EH (cell line): Measurements from ENCODE around the gene RNASE4.

Experiments
- DNase-seq: peaks from one replicate; pipeline ENCODE4 v3.0.0-alpha.2; 2015; ENCODE audit warnings: low read depth

The RNASE4 gene

DNA sequence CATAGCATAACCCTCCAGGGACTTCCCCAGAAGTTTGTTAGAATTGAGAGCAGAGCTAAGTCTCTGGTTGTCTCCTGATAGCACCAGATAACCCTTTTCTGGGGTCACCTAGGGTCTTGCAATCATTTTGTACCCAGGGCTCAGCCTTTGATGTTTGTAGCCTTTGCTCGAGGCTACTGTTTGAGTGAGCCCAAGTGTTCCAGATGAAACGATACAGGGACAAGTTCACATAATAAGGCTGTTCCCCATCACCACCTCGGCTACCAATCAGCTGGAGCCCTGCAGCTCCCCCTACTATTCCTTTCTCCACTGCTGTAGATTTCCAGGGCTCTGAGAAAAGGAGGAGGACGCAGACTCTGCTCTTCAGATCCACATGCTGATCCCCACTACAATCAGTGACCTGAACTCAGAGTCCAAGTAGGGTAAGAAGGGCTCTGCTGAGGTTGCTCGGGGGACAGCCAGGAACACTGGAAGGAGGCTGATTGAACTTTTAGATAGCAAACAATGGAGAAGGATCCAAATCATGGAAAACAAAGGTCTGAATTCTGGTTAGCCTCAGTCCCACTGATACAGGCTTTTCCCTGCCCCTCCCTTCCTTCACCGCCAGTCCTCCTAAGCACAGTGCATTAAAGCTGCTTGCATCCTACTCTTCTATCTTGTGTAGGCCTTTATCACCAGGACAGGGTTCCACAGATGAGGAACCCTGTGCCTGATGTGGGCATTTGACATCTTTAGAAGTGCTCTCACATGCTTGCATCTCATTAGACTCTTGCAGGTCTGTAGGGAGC, 61.4 kb downstream of the RNASE4 start, which contains the start of gene EDDM3A:
Gene EDDM3A, plus strand, starts transcription at position 317 of the 788 bp plus-strand sequence. CDS start 1,694 bp downstream, outside the sequence.
- DNase-seq: no peak

DNA sequence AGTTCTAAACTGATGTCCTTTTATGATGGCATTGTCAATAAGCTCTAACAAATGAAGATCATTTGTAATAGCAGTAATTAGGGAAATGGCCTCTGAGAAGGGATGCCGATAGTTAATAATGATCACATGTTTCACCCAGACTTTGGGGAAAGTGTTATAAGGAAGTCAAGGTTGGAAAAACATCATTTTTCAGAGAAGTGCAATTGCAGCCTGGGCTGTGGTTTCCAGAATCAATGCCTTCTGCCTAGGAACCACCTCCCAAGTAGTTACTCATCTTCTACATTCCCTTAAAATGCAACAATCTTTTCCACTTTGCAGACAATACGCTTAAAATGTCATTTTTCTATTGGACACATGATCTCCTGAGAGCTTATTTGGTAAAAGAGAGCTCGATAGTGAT, 62.2 kb downstream of the RNASE4 start:
- DNase-seq: no peak

DNA sequence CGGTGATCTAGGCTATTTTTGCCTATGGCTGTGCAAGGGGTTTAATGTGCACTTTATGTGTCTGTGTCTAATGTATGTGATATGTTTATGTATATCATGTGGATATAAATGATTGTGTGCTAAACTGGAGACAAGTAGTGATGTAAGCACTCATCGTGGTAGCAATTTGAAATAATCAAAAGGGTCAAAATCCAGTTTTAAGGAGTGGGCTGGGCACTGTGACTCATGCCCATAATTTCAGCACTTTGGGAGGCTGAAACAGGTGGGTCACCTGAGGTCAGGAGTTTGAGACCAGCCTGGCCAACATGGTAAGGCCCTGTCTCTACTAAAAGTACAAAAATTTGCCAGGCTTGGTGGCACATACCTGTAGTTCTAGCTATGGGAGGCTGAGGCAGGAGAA, 64.1 kb downstream of the RNASE4 start:
- DNase-seq: no peak

DNA sequence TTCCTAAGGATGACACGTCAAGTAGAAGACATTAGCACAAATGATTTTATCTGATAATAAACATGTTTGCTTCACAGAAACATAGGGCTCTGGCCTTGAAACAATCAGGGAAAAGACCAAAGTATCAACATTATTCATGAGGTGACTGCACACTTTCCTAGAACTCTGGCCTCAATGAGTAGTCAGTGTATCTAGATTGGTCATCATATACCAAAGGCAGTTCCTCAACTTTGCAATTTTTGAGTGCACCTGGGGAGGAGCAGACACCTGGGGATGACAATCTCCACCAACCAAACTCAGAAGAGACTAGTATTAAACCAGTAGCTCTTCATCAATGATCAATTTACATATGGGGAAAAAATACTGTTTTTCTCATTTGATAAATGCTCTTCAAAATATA, 65.8 kb downstream of the RNASE4 start:
- DNase-seq: no peak
